NB4 (cell line): ENCODE measurements around the gene SYT3.

Source experiments
- MYC ChIP-seq: IDR thresholded peaks from 2 replicates; pipeline ENCODE4 v1.6.1; 2011; ENCODE audit warnings: low read depth, low read length
- TF ChIP-seq, protein P1 (sequence below): IDR thresholded peaks from one replicate; pipeline ENCODE4 v1.5.1; 2012; ENCODE audit warnings: low read depth, low read length

DNA sequence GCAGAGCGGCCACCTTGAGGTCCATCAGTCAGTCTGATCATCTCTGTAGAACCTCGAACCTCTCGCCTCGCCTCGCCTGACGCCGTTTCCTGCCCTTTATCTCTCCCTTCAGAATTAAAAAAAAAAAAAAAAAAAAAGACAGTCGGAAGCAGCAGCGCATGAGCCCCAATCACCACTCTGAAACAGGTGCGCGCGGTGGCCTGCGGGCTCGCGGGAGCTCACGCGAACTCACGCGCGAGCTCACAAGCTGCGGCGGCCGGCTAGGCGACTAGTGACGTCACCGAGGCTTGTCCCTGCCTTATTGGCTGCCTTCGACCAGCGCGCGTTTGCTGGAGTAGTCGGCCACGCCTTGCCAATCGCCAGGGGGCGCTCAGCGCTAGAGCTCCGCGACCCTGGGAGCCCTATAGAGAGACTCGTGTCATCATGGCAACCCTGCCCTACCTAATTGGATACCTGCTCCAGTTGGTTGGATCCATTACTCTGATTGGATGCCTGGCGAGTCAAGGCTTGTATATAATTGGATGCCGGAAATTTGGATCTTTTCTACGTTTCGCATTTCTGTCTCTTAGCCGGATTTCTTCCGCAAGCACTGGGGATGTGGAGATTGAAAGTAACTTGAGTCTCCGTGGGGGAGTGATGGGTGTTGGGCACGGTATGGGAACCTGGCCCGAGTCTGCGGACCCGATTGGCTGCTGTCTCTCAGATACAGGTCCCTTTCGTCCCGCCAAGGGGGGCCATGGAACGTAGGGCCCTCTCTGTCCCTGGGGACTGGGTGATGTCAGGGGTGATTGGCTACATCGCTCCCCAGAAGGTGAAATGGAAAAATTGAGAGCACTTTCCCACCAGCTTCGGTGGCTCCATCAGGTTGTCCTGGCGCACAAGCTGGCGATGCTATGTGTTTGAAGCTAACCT lies 31.6 kb downstream of the SYT3 start:
- TF ChIP-seq, protein P1, sequence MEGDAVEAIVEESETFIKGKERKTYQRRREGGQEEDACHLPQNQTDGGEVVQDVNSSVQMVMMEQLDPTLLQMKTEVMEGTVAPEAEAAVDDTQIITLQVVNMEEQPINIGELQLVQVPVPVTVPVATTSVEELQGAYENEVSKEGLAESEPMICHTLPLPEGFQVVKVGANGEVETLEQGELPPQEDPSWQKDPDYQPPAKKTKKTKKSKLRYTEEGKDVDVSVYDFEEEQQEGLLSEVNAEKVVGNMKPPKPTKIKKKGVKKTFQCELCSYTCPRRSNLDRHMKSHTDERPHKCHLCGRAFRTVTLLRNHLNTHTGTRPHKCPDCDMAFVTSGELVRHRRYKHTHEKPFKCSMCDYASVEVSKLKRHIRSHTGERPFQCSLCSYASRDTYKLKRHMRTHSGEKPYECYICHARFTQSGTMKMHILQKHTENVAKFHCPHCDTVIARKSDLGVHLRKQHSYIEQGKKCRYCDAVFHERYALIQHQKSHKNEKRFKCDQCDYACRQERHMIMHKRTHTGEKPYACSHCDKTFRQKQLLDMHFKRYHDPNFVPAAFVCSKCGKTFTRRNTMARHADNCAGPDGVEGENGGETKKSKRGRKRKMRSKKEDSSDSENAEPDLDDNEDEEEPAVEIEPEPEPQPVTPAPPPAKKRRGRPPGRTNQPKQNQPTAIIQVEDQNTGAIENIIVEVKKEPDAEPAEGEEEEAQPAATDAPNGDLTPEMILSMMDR: peak; percentile 55
- TF ChIP-seq MYC: peak; percentile 43; the same call in 1 of the 2 replicates
